ENCODE data around the gene SETD7.

SETD7 gene

GRCh38 chr4:139550724-139551429, 5.1 kb downstream of the SETD7 start:
- DNase-seq (ENCODE audit: low read depth): no peak

- no peak for DNase-seq (ENCODE audit: low read depth)
These were observed 8.0 kb downstream of the SETD7 start for GRCh38 chr4:139547979-139548378.

- DNase-seq (ENCODE audit: low read depth): no peak
These were observed 15.4 kb downstream of the SETD7 start for GRCh38 chr4:139540632-139541031.

DNA sequence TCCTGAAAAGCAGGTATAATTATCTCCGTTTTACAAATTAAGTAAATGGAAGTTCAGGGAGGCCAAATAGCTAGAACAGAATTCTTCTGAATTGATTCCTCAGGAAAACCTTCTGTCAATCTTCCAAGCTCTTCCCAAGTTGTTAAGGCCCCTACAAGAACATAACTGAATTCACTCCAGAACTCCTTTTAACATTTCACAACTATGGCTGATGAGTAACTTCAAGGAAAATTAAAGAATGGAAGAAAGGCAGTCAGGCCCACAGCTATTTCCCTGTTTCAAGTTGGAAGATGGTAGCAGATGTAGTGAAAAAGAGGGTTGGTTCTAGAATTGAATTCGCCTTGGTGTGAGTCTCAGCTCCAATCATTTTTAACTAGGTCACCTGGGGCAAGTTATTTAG, 15.9 kb downstream of the SETD7 start:
- DNase-seq (ENCODE audit: low read depth): no peak

- DNase-seq (ENCODE audit: low read depth): no peak
These were observed 18.7 kb downstream of the SETD7 start for GRCh38 chr4:139537292-139537691.

- DNase-seq (ENCODE audit: low read depth): no peak
These were observed 20.2 kb downstream of the SETD7 start for GRCh38 chr4:139535871-139536234.

DNA sequence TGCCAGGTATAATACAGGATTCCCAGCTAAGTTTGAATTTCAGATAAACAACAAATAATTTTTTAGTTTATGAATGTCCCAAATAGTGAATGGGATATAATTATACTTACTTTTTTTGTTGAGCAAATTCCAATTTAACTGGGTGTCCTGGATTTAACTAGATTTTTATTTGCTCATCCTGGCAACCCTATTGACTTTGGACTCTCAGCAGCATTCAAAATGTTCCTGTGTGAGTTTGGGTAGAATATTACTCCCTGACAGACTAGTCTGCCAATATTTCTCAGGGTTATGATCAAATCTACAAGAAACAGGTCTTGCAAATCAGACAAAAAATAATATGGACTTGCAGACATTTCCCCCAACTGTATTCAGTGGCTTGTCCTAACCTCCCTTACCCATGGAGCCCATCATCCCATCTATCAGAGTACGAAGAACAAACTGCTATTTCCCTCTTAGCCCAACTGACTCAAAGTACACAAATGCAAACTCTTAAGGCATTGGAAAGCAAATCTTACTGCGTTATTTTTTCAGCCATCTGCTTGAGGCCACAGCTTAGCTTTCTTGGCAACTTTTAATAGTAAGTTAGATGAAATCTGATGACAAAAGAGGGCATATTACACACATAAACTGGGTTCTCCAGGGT, 20.7 kb downstream of the SETD7 start:
- DNase-seq (ENCODE audit: low read depth): no peak

- no peak for DNase-seq (ENCODE audit: low read depth)
These were observed 21.6 kb downstream of the SETD7 start for GRCh38 chr4:139534287-139534950.

GRCh38 chr4:139533511-139533910, 22.5 kb downstream of the SETD7 start:
- DNase-seq (ENCODE audit: low read depth): no peak

DNA sequence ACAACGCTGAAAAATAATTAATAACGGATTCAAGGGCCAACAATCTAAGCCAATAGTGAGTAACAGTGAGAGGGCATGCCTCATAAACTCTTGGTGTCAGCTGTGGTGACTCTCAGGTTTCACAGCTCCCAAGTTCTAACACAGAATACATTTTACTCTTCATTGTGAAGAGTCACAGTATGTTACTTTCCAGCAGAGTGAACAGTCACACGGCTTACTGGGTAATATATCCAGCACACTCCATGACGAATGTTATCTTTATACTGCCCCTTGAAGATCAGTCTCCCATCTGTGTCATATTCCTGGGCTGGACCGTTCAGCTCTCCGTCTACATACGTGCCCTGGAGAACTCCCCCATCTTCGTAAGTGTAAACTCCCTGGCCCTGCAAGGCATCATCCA, 23.1 kb downstream of the SETD7 start:
- no peak for DNase-seq (ENCODE audit: low read depth)

GRCh38 chr4:139530833-139531427, 25.1 kb downstream of the SETD7 start:
- DNase-seq (ENCODE audit: low read depth): no peak

GRCh38 chr4:139528377-139529005, 27.5 kb downstream of the SETD7 start:
- DNase-seq (ENCODE audit: low read depth): no peak

GRCh38 chr4:139526928-139527327, 29.1 kb downstream of the SETD7 start:
- DNase-seq (ENCODE audit: low read depth): no peak

- no peak for DNase-seq (ENCODE audit: low read depth)
These were observed 30.6 kb downstream of the SETD7 start for GRCh38 chr4:139525414-139525813.

DNA sequence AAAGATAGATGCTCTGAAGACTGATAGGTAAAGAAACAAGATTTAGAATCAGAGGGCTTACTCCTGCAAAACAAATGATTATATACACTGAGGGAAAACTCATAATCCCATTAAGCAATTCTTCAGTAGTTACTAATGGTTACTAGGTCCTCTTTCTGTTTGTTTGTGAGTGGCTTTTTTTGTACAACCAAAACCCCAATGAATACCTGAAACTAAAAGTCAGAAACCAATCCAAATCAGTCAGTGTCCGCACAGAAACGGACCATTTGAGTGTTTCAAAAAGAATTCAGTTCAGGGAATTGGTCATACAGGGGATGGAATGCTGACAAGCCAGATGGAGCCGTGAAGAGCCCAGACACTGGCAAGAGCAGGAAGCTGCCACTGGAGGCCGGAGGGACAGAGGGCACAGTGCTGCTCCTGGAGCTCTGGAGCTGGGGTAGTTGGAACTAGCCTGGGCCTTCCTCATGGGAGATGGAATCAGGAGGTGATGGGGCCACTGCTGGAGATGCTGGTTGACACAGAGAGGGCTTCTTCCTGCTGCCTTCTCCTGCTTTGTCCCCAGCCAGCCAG, 31.9 kb downstream of the SETD7 start:
- no peak for DNase-seq (ENCODE audit: low read depth)

DNA sequence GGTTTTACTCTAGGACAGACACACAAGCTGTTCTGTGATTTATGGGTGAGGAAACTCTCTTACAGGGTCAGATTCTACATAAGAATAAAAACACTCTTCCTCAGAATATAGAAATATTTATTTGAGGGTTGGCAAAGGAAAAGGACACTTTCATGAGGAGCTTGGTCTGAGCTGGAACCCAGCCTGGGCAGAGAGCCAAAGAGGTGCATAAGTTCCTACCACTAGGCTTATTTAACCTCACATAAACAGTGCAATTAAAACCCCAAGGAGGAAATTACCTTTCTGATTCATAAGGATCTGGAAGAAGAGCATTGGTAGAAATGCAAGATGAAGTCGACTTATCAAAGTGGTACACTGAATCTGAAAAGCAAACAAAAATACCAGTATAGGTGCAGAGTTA, 32.9 kb downstream of the SETD7 start:
- DNase-seq (ENCODE audit: low read depth): no peak

- DNase-seq (ENCODE audit: low read depth): no peak
These were observed 33.6 kb downstream of the SETD7 start for GRCh38 chr4:139522457-139522856.

GRCh38 chr4:139521754-139522401, 34.1 kb downstream of the SETD7 start:
- DNase-seq (ENCODE audit: low read depth): no peak

- DNase-seq (ENCODE audit: low read depth): no peak
These were observed 40.5 kb downstream of the SETD7 start for GRCh38 chr4:139515531-139515958.

DNA sequence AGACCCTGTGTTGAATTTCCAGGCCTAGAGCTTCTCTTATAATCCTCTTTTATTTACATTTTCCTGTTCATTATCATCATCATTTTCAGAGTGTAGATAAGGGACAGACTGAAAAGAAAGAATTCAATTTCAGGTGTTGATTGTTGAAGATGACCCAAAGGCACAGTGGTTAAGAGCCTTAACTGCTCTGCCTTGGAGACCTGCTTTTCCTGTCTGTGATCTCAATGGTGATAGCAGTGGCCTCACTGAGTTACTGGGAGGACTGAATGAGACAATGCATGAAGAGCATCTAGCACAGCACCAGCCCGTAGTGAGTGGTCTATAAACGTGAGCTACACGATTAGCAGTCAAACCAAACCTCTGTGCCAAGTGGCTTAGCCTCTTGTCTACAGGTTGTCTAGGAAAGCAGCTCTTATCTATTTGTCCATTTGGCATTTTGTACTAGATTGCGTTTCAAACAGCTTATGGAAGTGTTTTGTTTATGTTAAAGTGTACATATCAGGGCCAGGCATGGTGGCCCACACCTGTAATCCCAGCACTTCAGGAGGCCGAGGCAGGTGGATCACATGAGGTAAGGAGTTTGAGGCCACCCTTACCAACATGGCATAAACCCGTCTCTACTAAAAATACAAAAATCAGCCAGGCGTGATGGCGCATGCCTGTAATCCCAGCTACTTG, 41.5 kb downstream of the SETD7 start:
- DNase-seq (ENCODE audit: low read depth): no peak

DNA sequence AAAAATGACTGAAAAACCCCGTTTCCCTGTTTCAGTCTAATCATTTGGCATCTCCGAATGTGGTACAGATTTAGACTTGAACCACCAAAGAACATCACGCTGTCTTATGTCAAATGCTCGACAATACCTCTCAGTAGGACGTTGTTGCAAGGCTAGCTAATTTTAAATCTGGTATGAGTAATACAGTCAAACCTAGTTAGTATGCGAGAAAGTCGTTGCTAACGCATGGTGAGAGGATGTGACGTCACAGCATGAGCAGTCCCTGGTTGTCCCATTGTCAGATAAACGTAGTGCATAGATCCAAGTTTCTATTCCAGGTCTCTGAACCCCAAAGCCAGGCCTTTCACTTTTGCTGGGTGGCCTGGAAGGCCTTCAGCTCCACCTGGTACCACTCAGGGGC, 44.7 kb downstream of the SETD7 start:
- DNase-seq (ENCODE audit: low read depth): no peak
